ENCODE measurements around the gene FAM228B. TPM values are rescaled to one million over a fixed set of nuclear protein-coding genes. Genes with fewer than 3 reads are reported as not detected.

FAM228B gene
- total RNA-seq, 2 experiments from 2014 or later = 21.6 to 24.2 TPM

- Histone ChIP-seq H3K27me3 (ENCODE audit: control insufficient read depth in 1 of 2, insufficient read depth in 2 of 2, low read length in 2 of 2) (no peaks in the 10 kb centered on the region), H3K27ac (ENCODE audit: low read depth in 1 of 2, low read length in 2 of 2) (no peak overlapping the region), H3K9me3 (ENCODE audit: control insufficient read depth in 1 of 2, insufficient read depth in 1 of 2, low read length in 2 of 2) (no peaks in the 10 kb centered on the region), H3K4me3 (ENCODE audit: low read length) (no peak overlapping the region), H3K4me1 (ENCODE audit: insufficient read depth, low read length) (no peaks in the 10 kb centered on the region), H3K36me3 (ENCODE audit: insufficient read depth, low read length) (no peaks in the 10 kb centered on the region)
- DNase-seq (no peak), ATAC-seq (ENCODE audit: poor library complexity) (no peak)
- no peaks in the 10 kb centered on the region for H3K4me1 Mint-ChIP-seq (ENCODE audit: low read depth)
- no peak overlapping the region for H3K4me3 Mint-ChIP-seq
- no peaks in the 10 kb centered on the region for H3K9me3 Mint-ChIP-seq
- no peaks in the 10 kb centered on the region for H3K27me3 Mint-ChIP-seq
- no peak overlapping the region for H3K27ac Mint-ChIP-seq
- H3K36me3 Mint-ChIP-seq (ENCODE audit: low read depth) = peaks cover 5% of the 10 kb centered on the region
- ChIA-PET CTCF (no interaction called here), POLR2A (no interaction called here)
- intact Hi-C loops (cut with DNase I, micrococcal nuclease) = no loop called here
- TF ChIP-seq CTCF (IDR thresholded peaks at IDR 0.05) = no peak
Measured at GRCh38 chr2:24169023-24169422, 45.8 kb downstream of the FAM228B start.

DNA sequence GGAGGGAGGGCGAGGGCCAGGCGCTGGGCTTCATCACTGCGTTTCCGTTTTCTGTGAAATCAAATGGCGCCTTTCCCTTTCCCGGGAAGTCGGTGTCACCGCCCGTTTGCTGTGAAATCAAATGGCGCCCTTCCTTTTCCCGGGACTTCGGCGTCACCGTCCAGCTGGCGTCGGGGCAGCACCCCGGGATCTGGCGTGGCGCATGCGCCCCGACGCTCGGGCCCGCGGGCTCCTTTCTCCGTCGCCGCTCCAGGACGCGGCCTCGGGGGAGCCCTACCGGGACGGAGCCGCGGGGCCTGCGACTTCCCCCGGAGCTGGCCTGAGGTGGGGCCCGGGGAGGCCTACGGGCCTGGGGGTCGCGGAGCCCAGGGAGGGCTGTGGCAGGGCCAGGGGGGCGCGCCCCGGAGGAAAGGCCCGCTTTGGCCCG lies 51.6 kb downstream of the FAM228B start, which contains the start of gene FAM228A:
Gene FAM228A (plus strand): TSS at position 203 of the 427 bp plus-strand sequence. CDS start 428 bp downstream, outside the sequence.
- peaks cover 0 to 12% of the 10 kb centered on the region in 2 experiments for H3K9me3 ChIP-seq (ENCODE audit: control insufficient read depth in 1 of 2, insufficient read depth in 1 of 2, low read length in 2 of 2)
- no peak within 1 kb of the TSS for H3K27ac ChIP-seq (ENCODE audit: low read depth in 1 of 2, low read length in 2 of 2)
- ATAC-seq (ENCODE audit: poor library complexity) = no peak
- H3K4me3 Mint-ChIP-seq = no peak within 1 kb of the TSS
- H3K36me3 Mint-ChIP-seq (ENCODE audit: low read depth) = no peaks in the 10 kb centered on the region
- TF ChIP-seq CTCF (IDR thresholded peaks at IDR 0.05) = no peak
- no peak for DNase-seq
- H3K36me3 ChIP-seq (ENCODE audit: insufficient read depth, low read length) = no peaks in the 10 kb centered on the region
- H3K4me3 ChIP-seq (ENCODE audit: low read length) = no peak within 1 kb of the TSS
- no peaks in the 10 kb centered on the region for H3K4me1 Mint-ChIP-seq (ENCODE audit: low read depth)
- H3K27ac Mint-ChIP-seq = no peak within 1 kb of the TSS
- CTCF ChIA-PET = no interaction called here
- POLR2A ChIA-PET = no interaction called here
- no peaks in the 10 kb centered on the region for H3K27me3 Mint-ChIP-seq
- H3K27me3 ChIP-seq (ENCODE audit: control insufficient read depth in 1 of 2, insufficient read depth in 2 of 2, low read length in 2 of 2) = no peaks in the 10 kb centered on the region
- intact Hi-C loops (cut with DNase I, micrococcal nuclease) = no loop called here
- no peaks in the 10 kb centered on the region for H3K9me3 Mint-ChIP-seq
- H3K4me1 ChIP-seq (ENCODE audit: insufficient read depth, low read length) = no peaks in the 10 kb centered on the region

GRCh38 chr2:24175631-24176187 lies 52.4 kb downstream of the FAM228B start:
- no peak overlapping the region for H3K27ac ChIP-seq (ENCODE audit: low read depth in 1 of 2, low read length in 2 of 2)
- ATAC-seq (ENCODE audit: poor library complexity) = no peak
- H3K9me3 ChIP-seq (ENCODE audit: control insufficient read depth in 1 of 2, insufficient read depth in 1 of 2, low read length in 2 of 2) = peaks cover 0 to 12% of the 10 kb centered on the region in 2 experiments
- H3K4me3 ChIP-seq (ENCODE audit: low read length) = no peak overlapping the region
- no peaks in the 10 kb centered on the region for H3K27me3 ChIP-seq (ENCODE audit: control insufficient read depth in 1 of 2, insufficient read depth in 2 of 2, low read length in 2 of 2)
- DNase-seq = no peak
- Mint-ChIP-seq H3K4me3 (no peak overlapping the region), H3K9me3 (no peaks in the 10 kb centered on the region), H3K4me1 (ENCODE audit: low read depth) (no peaks in the 10 kb centered on the region), H3K36me3 (ENCODE audit: low read depth) (no peaks in the 10 kb centered on the region), H3K27ac (no peak overlapping the region), H3K27me3 (no peaks in the 10 kb centered on the region)
- no peaks in the 10 kb centered on the region for H3K36me3 ChIP-seq (ENCODE audit: insufficient read depth, low read length)
- intact Hi-C loops (cut with DNase I, micrococcal nuclease) = no loop called here
- no peaks in the 10 kb centered on the region for H3K4me1 ChIP-seq (ENCODE audit: insufficient read depth, low read length)
- TF ChIP-seq CTCF (IDR thresholded peaks at IDR 0.05) = no peak
- ChIA-PET POLR2A (no interaction called here), CTCF (no interaction called here)
